ENCODE data around the gene MYH15. TPM values are rescaled to one million over a fixed set of nuclear protein-coding genes. Genes with fewer than 3 reads are reported as not detected.
A peak's percentile ranks its signal among the peaks of the same experiment; 100 is the strongest.

MYH15 gene
- total RNA-seq, 4 donors from 2014 or later: 0.13 TPM; not detected in 3

- peaks cover 2 to 16% (median 2%) of the 10 kb centered on the region in 3 donors for H3K4me1 ChIP-seq
- no peaks in the 10 kb centered on the region for H3K9me3 ChIP-seq
- H3K36me3 ChIP-seq: no peaks in the 10 kb centered on the region
- no peaks in the 10 kb centered on the region for H3K27me3 ChIP-seq
- no peak overlapping the region for H3K4me3 ChIP-seq
- ATAC-seq: no peak
- WGBS, 2 donors (ENCODE audit: low coverage in 1 of 2): 67 to 83% methylated on average over 1 to 2 of the region's 3 CpGs
- no peak overlapping the region for H3K27ac ChIP-seq
- TF ChIP-seq CTCF (IDR thresholded peaks at IDR 0.05): no peak
- TF ChIP-seq POLR2AphosphoS5 (IDR thresholded peaks at IDR 0.05): no peak
Observed at GRCh38 chr3:108485146-108485545, 25.2 kb downstream of the MYH15 start.

DNA sequence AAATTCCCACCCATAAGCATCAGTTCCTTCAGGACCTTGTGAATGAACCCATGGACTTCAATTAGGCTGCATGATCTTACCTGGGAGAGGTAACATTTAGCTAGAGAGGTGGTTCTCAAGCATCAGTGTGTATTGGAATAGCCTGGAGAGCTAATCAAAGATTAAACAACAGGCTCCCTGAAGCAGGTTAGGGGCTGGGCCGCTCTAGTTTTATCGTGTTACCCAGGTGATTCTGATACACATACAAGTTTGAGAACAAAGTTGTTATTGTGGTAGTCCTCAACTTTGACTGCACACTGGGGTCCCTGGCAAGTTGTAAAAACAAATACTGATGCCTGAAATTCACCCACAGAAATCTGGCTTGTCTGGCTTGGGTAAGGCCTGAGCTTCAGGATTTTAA lies 31.2 kb downstream of the MYH15 start:
- no peaks in the 10 kb centered on the region for H3K27me3 ChIP-seq
- H3K4me3 ChIP-seq: no peak overlapping the region
- no peak for ATAC-seq
- H3K9me3 ChIP-seq: no peaks in the 10 kb centered on the region
- no peak for TF ChIP-seq POLR2AphosphoS5 (IDR thresholded peaks at IDR 0.05)
- TF ChIP-seq EP300 (IDR thresholded peaks at IDR 0.05): no peak
- TF ChIP-seq POLR2A (IDR thresholded peaks at IDR 0.05): no peak
- TF ChIP-seq CTCF (IDR thresholded peaks at IDR 0.05): no peak
- no peaks in the 10 kb centered on the region for H3K36me3 ChIP-seq
- 54 to 80% methylated on average over 2 of the region's 2 CpGs for WGBS, 2 donors (ENCODE audit: low coverage in 1 of 2)
- no peaks in the 10 kb centered on the region for H3K4me1 ChIP-seq
- no peak overlapping the region for H3K27ac ChIP-seq

DNA sequence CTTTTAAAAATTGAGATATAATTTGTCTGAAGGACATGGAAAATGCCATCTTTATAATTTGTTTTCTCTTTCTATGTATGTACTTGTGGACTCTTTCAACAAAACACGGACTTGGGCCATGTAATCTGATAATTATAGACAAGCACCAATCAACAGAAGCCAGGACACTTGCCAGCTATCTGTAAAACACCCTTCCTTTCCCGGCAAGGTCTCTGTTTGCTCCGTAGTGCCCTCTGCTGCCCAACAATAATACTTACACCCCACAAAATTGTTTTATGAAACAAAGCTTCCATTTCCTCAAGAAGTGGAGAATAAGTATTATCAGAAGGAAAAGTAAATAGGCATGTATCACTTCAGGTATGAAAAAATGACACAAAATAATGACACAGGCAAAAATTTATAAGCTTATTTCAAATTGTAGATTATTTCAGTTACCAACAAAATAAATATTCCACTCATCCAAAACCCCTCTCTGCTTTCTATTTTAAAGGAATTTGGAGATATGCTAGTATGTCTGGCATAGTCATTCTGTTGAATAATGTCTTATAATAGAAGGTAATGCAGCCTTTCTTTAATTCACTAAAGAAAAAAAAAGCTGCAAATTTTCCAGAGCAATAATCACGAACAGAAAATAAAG lies 32.8 kb downstream of the MYH15 start:
- Histone ChIP-seq H3K4me1 (no peaks in the 10 kb centered on the region), H3K4me3 (no peak overlapping the region), H3K36me3 (no peaks in the 10 kb centered on the region), H3K27me3 (no peaks in the 10 kb centered on the region), H3K9me3 (no peaks in the 10 kb centered on the region), H3K27ac (no peak overlapping the region)
- no peak for TF ChIP-seq POLR2AphosphoS5 (IDR thresholded peaks at IDR 0.05)
- TF ChIP-seq CTCF (IDR thresholded peaks at IDR 0.05): peak; percentile 33 to 70 (median 54)
- peak; percentile 51 for ATAC-seq
- 3 to 20% methylated on average over 3 to 4 of the region's 4 CpGs for WGBS, 2 donors (ENCODE audit: low coverage in 1 of 2)

DNA sequence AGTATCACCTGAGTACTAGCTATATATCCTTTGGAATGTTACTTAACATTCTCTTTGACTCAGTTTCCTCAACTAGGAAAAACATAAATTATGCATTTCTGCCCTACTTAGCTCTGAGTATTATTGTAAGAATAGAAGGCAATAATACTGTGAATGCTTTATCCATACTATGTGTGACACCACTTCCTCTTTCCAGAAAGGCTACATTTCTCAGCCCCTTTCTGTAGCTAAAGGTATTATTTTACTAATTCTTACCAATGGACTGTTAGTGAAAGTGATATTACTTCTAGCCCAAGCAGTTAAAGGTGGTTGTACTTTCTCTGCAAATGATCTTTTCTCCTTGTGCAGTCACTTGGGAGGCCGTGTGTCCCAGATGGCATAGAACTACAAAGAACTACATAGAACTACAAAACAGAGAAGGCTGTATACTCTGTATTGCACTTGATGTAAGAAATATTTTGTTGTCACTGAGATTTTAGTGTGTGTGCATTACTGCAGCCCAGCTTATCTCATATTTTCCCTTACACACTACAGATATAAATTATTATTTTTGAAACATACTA lies 35.1 kb downstream of the MYH15 start:
- TF ChIP-seq CTCF (IDR thresholded peaks at IDR 0.05) (no peak), POLR2AphosphoS5 (IDR thresholded peaks at IDR 0.05) (no peak), EP300 (IDR thresholded peaks at IDR 0.05) (no peak), POLR2A (IDR thresholded peaks at IDR 0.05) (no peak)
- H3K27ac ChIP-seq: no peak overlapping the region
- H3K4me3 ChIP-seq: no peak overlapping the region
- no peaks in the 10 kb centered on the region for H3K27me3 ChIP-seq
- 45 to 75% methylated on average over 1 of the region's 1 CpG for WGBS, 2 donors (ENCODE audit: low coverage in 1 of 2)
- no peaks in the 10 kb centered on the region for H3K9me3 ChIP-seq
- no peak for ATAC-seq
- H3K4me1 ChIP-seq: no peaks in the 10 kb centered on the region
- no peaks in the 10 kb centered on the region for H3K36me3 ChIP-seq

DNA sequence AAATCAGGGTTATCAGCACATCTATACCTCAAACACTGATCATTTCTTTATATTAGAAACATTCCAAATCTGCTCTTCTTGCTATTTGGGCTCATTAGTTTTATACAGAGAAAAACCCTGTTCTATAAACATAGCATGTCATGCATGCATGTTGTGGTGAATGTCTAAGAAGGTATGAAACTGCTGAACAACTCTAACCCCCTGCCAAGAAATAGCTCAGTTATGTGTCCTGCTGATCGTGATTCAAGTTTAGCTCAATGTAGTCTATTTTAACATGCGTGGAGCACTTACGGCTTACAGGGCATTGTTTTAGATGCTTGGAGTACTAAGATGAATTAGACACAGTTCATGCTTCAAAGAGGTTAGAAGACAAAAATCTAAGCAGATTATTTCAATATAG lies 35.8 kb downstream of the MYH15 start:
- Histone ChIP-seq H3K4me3 (no peak overlapping the region), H3K4me1 (no peaks in the 10 kb centered on the region), H3K27ac (no peak overlapping the region), H3K9me3 (no peaks in the 10 kb centered on the region), H3K27me3 (no peaks in the 10 kb centered on the region), H3K36me3 (no peaks in the 10 kb centered on the region)
- 80 to 83% methylated on average over 3 of the region's 3 CpGs for WGBS, 2 donors (ENCODE audit: low coverage in 1 of 2)
- TF ChIP-seq POLR2A (IDR thresholded peaks at IDR 0.05): no peak
- no peak for TF ChIP-seq POLR2AphosphoS5 (IDR thresholded peaks at IDR 0.05)
- no peak for TF ChIP-seq CTCF (IDR thresholded peaks at IDR 0.05)
- TF ChIP-seq EP300 (IDR thresholded peaks at IDR 0.05): no peak
- ATAC-seq: no peak

Data from gastroesophageal sphincter (tissue), 4 donors.